ENCODE data around the gene DDO.

DNA sequence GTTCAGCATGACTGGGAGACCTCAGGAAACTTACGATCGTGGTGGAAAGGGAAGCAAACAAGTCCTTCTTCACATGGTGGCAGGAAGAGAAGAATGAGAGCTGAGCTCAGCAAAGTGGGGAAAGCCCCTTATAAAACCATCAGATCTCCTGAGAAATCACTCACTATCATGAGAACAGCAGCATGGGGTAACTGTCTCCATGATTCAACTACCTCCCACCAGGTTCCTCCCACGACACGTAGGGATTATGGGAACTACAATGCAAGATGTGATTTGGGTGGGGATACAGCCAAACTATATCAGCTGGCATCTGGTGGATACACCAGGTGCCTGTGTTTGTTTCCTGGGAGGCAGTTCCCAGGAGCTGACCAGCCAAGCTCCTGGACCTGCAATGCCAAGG lies 4.9 kb downstream of the DDO start:
- TF ChIP-seq TOX (CRISPR knock-in tag; IDR thresholded peaks at IDR 0.05; ENCODE audit: borderline replicate concordance) (no peak), ZNF70 (CRISPR knock-in tag; IDR thresholded peaks at IDR 0.05) (no peak), SNAI2 (CRISPR knock-in tag; IDR thresholded peaks at IDR 0.05) (no peak), ZFP3 (CRISPR knock-in tag; IDR thresholded peaks at IDR 0.05) (no peak), TCF4 (CRISPR knock-in tag; IDR thresholded peaks at IDR 0.05; ENCODE audit: borderline replicate concordance) (no peak), RARB (CRISPR knock-in tag; IDR thresholded peaks at IDR 0.05) (no peak), ZFP30 (CRISPR knock-in tag; IDR thresholded peaks at IDR 0.05) (no peak), BACH2 (CRISPR knock-in tag; IDR thresholded peaks at IDR 0.05; ENCODE audit: borderline replicate concordance) (no peak)
- TF ChIP-seq, protein P1, sequence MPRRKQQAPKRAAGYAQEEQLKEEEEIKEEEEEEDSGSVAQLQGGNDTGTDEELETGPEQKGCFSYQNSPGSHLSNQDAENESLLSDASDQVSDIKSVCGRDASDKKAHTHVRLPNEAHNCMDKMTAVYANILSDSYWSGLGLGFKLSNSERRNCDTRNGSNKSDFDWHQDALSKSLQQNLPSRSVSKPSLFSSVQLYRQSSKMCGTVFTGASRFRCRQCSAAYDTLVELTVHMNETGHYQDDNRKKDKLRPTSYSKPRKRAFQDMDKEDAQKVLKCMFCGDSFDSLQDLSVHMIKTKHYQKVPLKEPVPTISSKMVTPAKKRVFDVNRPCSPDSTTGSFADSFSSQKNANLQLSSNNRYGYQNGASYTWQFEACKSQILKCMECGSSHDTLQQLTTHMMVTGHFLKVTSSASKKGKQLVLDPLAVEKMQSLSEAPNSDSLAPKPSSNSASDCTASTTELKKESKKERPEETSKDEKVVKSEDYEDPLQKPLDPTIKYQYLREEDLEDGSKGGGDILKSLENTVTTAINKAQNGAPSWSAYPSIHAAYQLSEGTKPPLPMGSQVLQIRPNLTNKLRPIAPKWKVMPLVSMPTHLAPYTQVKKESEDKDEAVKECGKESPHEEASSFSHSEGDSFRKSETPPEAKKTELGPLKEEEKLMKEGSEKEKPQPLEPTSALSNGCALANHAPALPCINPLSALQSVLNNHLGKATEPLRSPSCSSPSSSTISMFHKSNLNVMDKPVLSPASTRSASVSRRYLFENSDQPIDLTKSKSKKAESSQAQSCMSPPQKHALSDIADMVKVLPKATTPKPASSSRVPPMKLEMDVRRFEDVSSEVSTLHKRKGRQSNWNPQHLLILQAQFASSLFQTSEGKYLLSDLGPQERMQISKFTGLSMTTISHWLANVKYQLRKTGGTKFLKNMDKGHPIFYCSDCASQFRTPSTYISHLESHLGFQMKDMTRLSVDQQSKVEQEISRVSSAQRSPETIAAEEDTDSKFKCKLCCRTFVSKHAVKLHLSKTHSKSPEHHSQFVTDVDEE (CRISPR knock-in tag; IDR thresholded peaks at IDR 0.05): no peak
- TF ChIP-seq, protein P2, sequence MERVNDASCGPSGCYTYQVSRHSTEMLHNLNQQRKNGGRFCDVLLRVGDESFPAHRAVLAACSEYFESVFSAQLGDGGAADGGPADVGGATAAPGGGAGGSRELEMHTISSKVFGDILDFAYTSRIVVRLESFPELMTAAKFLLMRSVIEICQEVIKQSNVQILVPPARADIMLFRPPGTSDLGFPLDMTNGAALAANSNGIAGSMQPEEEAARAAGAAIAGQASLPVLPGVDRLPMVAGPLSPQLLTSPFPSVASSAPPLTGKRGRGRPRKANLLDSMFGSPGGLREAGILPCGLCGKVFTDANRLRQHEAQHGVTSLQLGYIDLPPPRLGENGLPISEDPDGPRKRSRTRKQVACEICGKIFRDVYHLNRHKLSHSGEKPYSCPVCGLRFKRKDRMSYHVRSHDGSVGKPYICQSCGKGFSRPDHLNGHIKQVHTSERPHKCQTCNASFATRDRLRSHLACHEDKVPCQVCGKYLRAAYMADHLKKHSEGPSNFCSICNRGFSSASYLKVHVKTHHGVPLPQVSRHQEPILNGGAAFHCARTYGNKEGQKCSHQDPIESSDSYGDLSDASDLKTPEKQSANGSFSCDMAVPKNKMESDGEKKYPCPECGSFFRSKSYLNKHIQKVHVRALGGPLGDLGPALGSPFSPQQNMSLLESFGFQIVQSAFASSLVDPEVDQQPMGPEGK (CRISPR knock-in tag; IDR thresholded peaks at IDR 0.05; ENCODE audit: borderline replicate concordance): no peak

All from SK-N-SH treated with all-trans-retinoic acid at 6 μM for 48 hours (cell line).